ENCODE measurements around the gene CNTNAP2.

The CNTNAP2 gene

GRCh38 chr7:148163246-148163645, 2046.6 kb downstream of the CNTNAP2 start:
- no peak for TF ChIP-seq PAX5 (IDR thresholded peaks at IDR 0.05; ENCODE audit: insufficient read depth, low read length, severe bottlenecking)
- TF ChIP-seq TAF1 (IDR thresholded peaks at IDR 0.05; ENCODE audit: low read depth, low read length), result no peak
- TF ChIP-seq POLR2A (IDR thresholded peaks at IDR 0.05; ENCODE audit: low read depth, low read length), result no peak
- TF ChIP-seq SPI1 (IDR thresholded peaks at IDR 0.05; ENCODE audit: low read depth, low read length), result no peak
- no peak for TF ChIP-seq POLR2AphosphoS5 (IDR thresholded peaks at IDR 0.05; ENCODE audit: low read depth, low read length)
- no peak for TF ChIP-seq POU2F2 (IDR thresholded peaks at IDR 0.05; ENCODE audit: low read depth, low read length)
- FAIRE-seq (no peak), DNase-seq (ENCODE audit: insufficient read length, low spot score) (no peak)

- FAIRE-seq (no peak), DNase-seq (ENCODE audit: insufficient read length, low spot score) (no peak)
- TF ChIP-seq TAF1 (IDR thresholded peaks at IDR 0.05; ENCODE audit: low read depth, low read length) (no peak), POU2F2 (IDR thresholded peaks at IDR 0.05; ENCODE audit: low read depth, low read length) (no peak), POLR2A (IDR thresholded peaks at IDR 0.05; ENCODE audit: low read depth, low read length) (no peak), SPI1 (IDR thresholded peaks at IDR 0.05; ENCODE audit: low read depth, low read length) (no peak), POLR2AphosphoS5 (IDR thresholded peaks at IDR 0.05; ENCODE audit: low read depth, low read length) (no peak), PAX5 (IDR thresholded peaks at IDR 0.05; ENCODE audit: insufficient read depth, low read length, severe bottlenecking) (no peak)
Observed at GRCh38 chr7:148172920-148173319, 2056.3 kb downstream of the CNTNAP2 start.

- no peak for FAIRE-seq
- TF ChIP-seq POLR2A (IDR thresholded peaks at IDR 0.05; ENCODE audit: low read depth, low read length) (no peak), TAF1 (IDR thresholded peaks at IDR 0.05; ENCODE audit: low read depth, low read length) (no peak), PAX5 (IDR thresholded peaks at IDR 0.05; ENCODE audit: insufficient read depth, low read length, severe bottlenecking) (no peak), SPI1 (IDR thresholded peaks at IDR 0.05; ENCODE audit: low read depth, low read length) (no peak), POLR2AphosphoS5 (IDR thresholded peaks at IDR 0.05; ENCODE audit: low read depth, low read length) (no peak), POU2F2 (IDR thresholded peaks at IDR 0.05; ENCODE audit: low read depth, low read length) (no peak)
Observed at GRCh38 chr7:148173369-148173768, 2056.8 kb downstream of the CNTNAP2 start.

GRCh38 chr7:148174376-148174775, 2057.8 kb downstream of the CNTNAP2 start:
- FAIRE-seq (no peak), DNase-seq (ENCODE audit: insufficient read length, low spot score) (no peak)
- TF ChIP-seq PAX5 (IDR thresholded peaks at IDR 0.05; ENCODE audit: insufficient read depth, low read length, severe bottlenecking) (no peak), POLR2A (IDR thresholded peaks at IDR 0.05; ENCODE audit: low read depth, low read length) (no peak), POU2F2 (IDR thresholded peaks at IDR 0.05; ENCODE audit: low read depth, low read length) (no peak), POLR2AphosphoS5 (IDR thresholded peaks at IDR 0.05; ENCODE audit: low read depth, low read length) (no peak), SPI1 (IDR thresholded peaks at IDR 0.05; ENCODE audit: low read depth, low read length) (no peak), TAF1 (IDR thresholded peaks at IDR 0.05; ENCODE audit: low read depth, low read length) (no peak)

More at GRCh38 chr7:148173369-148173768, 2056.8 kb downstream of the CNTNAP2 start:
- no peak for DNase-seq (ENCODE audit: insufficient read length, low spot score)

GRCh38 chr7:148175512-148175911, 2058.9 kb downstream of the CNTNAP2 start:
- no peak for DNase-seq (ENCODE audit: insufficient read length, low spot score)
- TF ChIP-seq PAX5 (IDR thresholded peaks at IDR 0.05; ENCODE audit: insufficient read depth, low read length, severe bottlenecking) (no peak), POU2F2 (IDR thresholded peaks at IDR 0.05; ENCODE audit: low read depth, low read length) (no peak), POLR2A (IDR thresholded peaks at IDR 0.05; ENCODE audit: low read depth, low read length) (no peak), SPI1 (IDR thresholded peaks at IDR 0.05; ENCODE audit: low read depth, low read length) (no peak), TAF1 (IDR thresholded peaks at IDR 0.05; ENCODE audit: low read depth, low read length) (no peak), POLR2AphosphoS5 (IDR thresholded peaks at IDR 0.05; ENCODE audit: low read depth, low read length) (no peak)
- no peak for FAIRE-seq

GRCh38 chr7:148177972-148178371, 2061.4 kb downstream of the CNTNAP2 start:
- no peak for FAIRE-seq

GRCh38 chr7:148180075-148180474, 2063.5 kb downstream of the CNTNAP2 start:
- FAIRE-seq, result no peak
- TF ChIP-seq PAX5 (IDR thresholded peaks at IDR 0.05; ENCODE audit: insufficient read depth, low read length, severe bottlenecking), result no peak
- TF ChIP-seq POU2F2 (IDR thresholded peaks at IDR 0.05; ENCODE audit: low read depth, low read length), result no peak
- TF ChIP-seq SPI1 (IDR thresholded peaks at IDR 0.05; ENCODE audit: low read depth, low read length), result no peak
- no peak for TF ChIP-seq POLR2AphosphoS5 (IDR thresholded peaks at IDR 0.05; ENCODE audit: low read depth, low read length)
- no peak for TF ChIP-seq POLR2A (IDR thresholded peaks at IDR 0.05; ENCODE audit: low read depth, low read length)
- no peak for TF ChIP-seq TAF1 (IDR thresholded peaks at IDR 0.05; ENCODE audit: low read depth, low read length)
- no peak for DNase-seq (ENCODE audit: insufficient read length, low spot score)

More at GRCh38 chr7:148177972-148178371, 2061.4 kb downstream of the CNTNAP2 start:
- TF ChIP-seq POLR2A (IDR thresholded peaks at IDR 0.05; ENCODE audit: low read depth, low read length) (no peak), POU2F2 (IDR thresholded peaks at IDR 0.05; ENCODE audit: low read depth, low read length) (no peak), TAF1 (IDR thresholded peaks at IDR 0.05; ENCODE audit: low read depth, low read length) (no peak), PAX5 (IDR thresholded peaks at IDR 0.05; ENCODE audit: insufficient read depth, low read length, severe bottlenecking) (no peak), POLR2AphosphoS5 (IDR thresholded peaks at IDR 0.05; ENCODE audit: low read depth, low read length) (no peak), SPI1 (IDR thresholded peaks at IDR 0.05; ENCODE audit: low read depth, low read length) (no peak)
- DNase-seq (ENCODE audit: insufficient read length, low spot score), result no peak

- DNase-seq (ENCODE audit: insufficient read length, low spot score) (no peak), FAIRE-seq (no peak)
- no peak for TF ChIP-seq SPI1 (IDR thresholded peaks at IDR 0.05; ENCODE audit: low read depth, low read length)
- no peak for TF ChIP-seq PAX5 (IDR thresholded peaks at IDR 0.05; ENCODE audit: insufficient read depth, low read length, severe bottlenecking)
- no peak for TF ChIP-seq POLR2A (IDR thresholded peaks at IDR 0.05; ENCODE audit: low read depth, low read length)
- TF ChIP-seq TAF1 (IDR thresholded peaks at IDR 0.05; ENCODE audit: low read depth, low read length), result no peak
- no peak for TF ChIP-seq POU2F2 (IDR thresholded peaks at IDR 0.05; ENCODE audit: low read depth, low read length)
- TF ChIP-seq POLR2AphosphoS5 (IDR thresholded peaks at IDR 0.05; ENCODE audit: low read depth, low read length), result no peak
Observed at GRCh38 chr7:148182264-148182663, 2065.7 kb downstream of the CNTNAP2 start.

GRCh38 chr7:148185041-148185440, 2068.4 kb downstream of the CNTNAP2 start:
- FAIRE-seq (no peak), DNase-seq (ENCODE audit: insufficient read length, low spot score) (no peak)
- TF ChIP-seq PAX5 (IDR thresholded peaks at IDR 0.05; ENCODE audit: insufficient read depth, low read length, severe bottlenecking) (no peak), POLR2AphosphoS5 (IDR thresholded peaks at IDR 0.05; ENCODE audit: low read depth, low read length) (no peak), TAF1 (IDR thresholded peaks at IDR 0.05; ENCODE audit: low read depth, low read length) (no peak), POLR2A (IDR thresholded peaks at IDR 0.05; ENCODE audit: low read depth, low read length) (no peak), POU2F2 (IDR thresholded peaks at IDR 0.05; ENCODE audit: low read depth, low read length) (no peak), SPI1 (IDR thresholded peaks at IDR 0.05; ENCODE audit: low read depth, low read length) (no peak)

GRCh38 chr7:148187471-148187870, 2070.9 kb downstream of the CNTNAP2 start:
- no peak for TF ChIP-seq TAF1 (IDR thresholded peaks at IDR 0.05; ENCODE audit: low read depth, low read length)
- TF ChIP-seq PAX5 (IDR thresholded peaks at IDR 0.05; ENCODE audit: insufficient read depth, low read length, severe bottlenecking), result no peak
- TF ChIP-seq POLR2AphosphoS5 (IDR thresholded peaks at IDR 0.05; ENCODE audit: low read depth, low read length), result no peak
- TF ChIP-seq POLR2A (IDR thresholded peaks at IDR 0.05; ENCODE audit: low read depth, low read length), result no peak
- no peak for TF ChIP-seq SPI1 (IDR thresholded peaks at IDR 0.05; ENCODE audit: low read depth, low read length)
- no peak for DNase-seq (ENCODE audit: insufficient read length, low spot score)
- no peak for FAIRE-seq
